ENCODE measurements around the gene SUSD4. TPM values are rescaled to one million over a fixed set of nuclear protein-coding genes. Genes with fewer than 3 reads are reported as not detected.

Gene SUSD4
- total and polyA plus RNA-seq, 3 donors from 2014 or later, result 13.9 to 17.7 (median 13.9) TPM

- Histone ChIP-seq H3K27me3 (no peaks in the 10 kb centered on the region), H3K27ac (no peak overlapping the region), H3K4me1 (no peaks in the 10 kb centered on the region), H3K4me3 (no peak overlapping the region), H3K36me3 (ENCODE audit: low read depth, missing control alignments) (no peaks in the 10 kb centered on the region), H3K9me3 (no peaks in the 10 kb centered on the region)
- DNase-seq, result no peak
- TF ChIP-seq CTCF (IDR thresholded peaks at IDR 0.05), result no peak
- TF ChIP-seq POLR2A (IDR thresholded peaks at IDR 0.05), result no peak
- intact Hi-C loops (cut with DNase I; ENCODE audit: low total_unique reads), result no loop called here
These were observed 26.6 kb upstream of the SUSD4 start for GRCh38 chr1:223390618-223391017.

- no peak overlapping the region for H3K4me3 ChIP-seq
- no peak overlapping the region for H3K27ac ChIP-seq
- no peaks in the 10 kb centered on the region for H3K4me1 ChIP-seq
- no peak for DNase-seq
- intact Hi-C loops (cut with DNase I; ENCODE audit: low total_unique reads), result no loop called here
- no peaks in the 10 kb centered on the region for H3K9me3 ChIP-seq
- no peak for TF ChIP-seq POLR2A (IDR thresholded peaks at IDR 0.05)
- TF ChIP-seq CTCF (IDR thresholded peaks at IDR 0.05), result no peak
- 58 to 70% methylated on average over 2 of the region's 2 CpGs for WGBS, 2 donors
- H3K27me3 ChIP-seq, result no peaks in the 10 kb centered on the region
- no peaks in the 10 kb centered on the region for H3K36me3 ChIP-seq (ENCODE audit: low read depth, missing control alignments)
These were observed 22.0 kb upstream of the SUSD4 start for GRCh38 chr1:223386013-223386412.

GRCh38 chr1:223378754-223379153, 14.8 kb upstream of the SUSD4 start:
- Histone ChIP-seq H3K9me3 (no peaks in the 10 kb centered on the region), H3K36me3 (ENCODE audit: low read depth, missing control alignments) (no peaks in the 10 kb centered on the region), H3K4me3 (no peak overlapping the region), H3K27ac (no peak overlapping the region), H3K4me1 (no peaks in the 10 kb centered on the region), H3K27me3 (no peaks in the 10 kb centered on the region)
- no peak for TF ChIP-seq POLR2A (IDR thresholded peaks at IDR 0.05)
- TF ChIP-seq CTCF (IDR thresholded peaks at IDR 0.05), result no peak
- no peak for DNase-seq
- intact Hi-C loops (cut with DNase I; ENCODE audit: low total_unique reads), result no loop called here

GRCh38 chr1:223374064-223374610, 10.2 kb upstream of the SUSD4 start:
- H3K27me3 ChIP-seq, result no peaks in the 10 kb centered on the region
- H3K4me1 ChIP-seq, result no peaks in the 10 kb centered on the region
- DNase-seq, result no peak
- TF ChIP-seq POLR2A (IDR thresholded peaks at IDR 0.05), result no peak
- TF ChIP-seq CTCF (IDR thresholded peaks at IDR 0.05), result no peak
- intact Hi-C loops (cut with DNase I; ENCODE audit: low total_unique reads), result no loop called here
- no peaks in the 10 kb centered on the region for H3K36me3 ChIP-seq (ENCODE audit: low read depth, missing control alignments)
- H3K9me3 ChIP-seq, result no peaks in the 10 kb centered on the region
- WGBS, 2 donors, result 90 to 93% methylated on average over 4 of the region's 4 CpGs
- H3K4me3 ChIP-seq, result no peak overlapping the region
- no peak overlapping the region for H3K27ac ChIP-seq

- Histone ChIP-seq H3K4me3 (peak overlapping the region; percentile 40 to 55), H3K27me3 (no peaks in the 10 kb centered on the region), H3K36me3 (ENCODE audit: low read depth, missing control alignments) (no peaks in the 10 kb centered on the region), H3K9me3 (no peaks in the 10 kb centered on the region), H3K4me1 (peaks cover 7% of the 10 kb centered on the region), H3K27ac (no peak overlapping the region)
- 3 to 4% methylated on average over 21 to 55 of the region's 55 CpGs for WGBS, 2 donors
- intact Hi-C loops (cut with DNase I; ENCODE audit: low total_unique reads), result no loop called here
- peak; percentile 30 for DNase-seq
- TF ChIP-seq CTCF (IDR thresholded peaks at IDR 0.05) (no peak), POLR2A (IDR thresholded peaks at IDR 0.05) (no peak)
These were observed 858 bp upstream of the SUSD4 start for GRCh38 chr1:223364685-223365382.
